ENCODE results near the gene TMPRSS3. TPM values are rescaled to one million over a fixed set of nuclear protein-coding genes. Genes with fewer than 3 reads are reported as not detected.
A peak's percentile ranks its signal among the peaks of the same experiment; 100 is the strongest.

TMPRSS3 gene
- total and polyA plus RNA-seq, 9 of the 15 experiments (the other 6 are each of a cell fraction or from before 2014, with no cell fraction given): 0.07 TPM; not detected in 8

DNA sequence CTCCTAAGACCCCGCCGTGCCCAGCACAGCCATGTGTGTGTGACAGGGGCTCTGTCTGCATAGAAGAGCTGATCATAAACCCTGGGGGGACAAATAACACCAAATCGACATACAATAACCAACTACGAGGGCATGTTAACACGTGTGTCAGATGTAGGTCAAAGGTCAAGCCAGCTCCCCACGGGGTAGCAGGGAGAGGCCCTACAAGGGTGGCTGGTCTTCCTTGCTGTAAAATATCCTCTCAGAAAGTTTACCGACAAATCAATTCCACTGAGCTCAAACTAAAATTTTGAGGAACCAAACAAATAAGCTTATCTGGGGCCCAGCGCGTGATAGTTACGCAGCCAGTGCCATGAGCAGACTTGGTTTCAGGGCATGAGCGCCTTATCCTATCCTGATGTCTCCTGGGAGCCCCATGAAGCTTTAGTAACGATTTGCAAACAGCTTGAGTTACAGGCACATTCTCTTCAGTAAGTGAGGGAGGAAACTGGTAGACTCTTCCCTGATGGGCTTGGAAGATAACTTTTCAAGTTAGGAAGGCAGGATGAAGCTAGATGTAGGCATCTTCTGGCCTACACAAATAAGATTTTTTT lies 2.7 kb upstream of the TMPRSS3 start:
- in situ Hi-C loops (cut with MboI) (no loop called here), intact Hi-C loops (cut with micrococcal nuclease) (no loop called here)
- TF ChIP-seq MTA1 (IDR thresholded peaks at IDR 0.05; ENCODE audit: borderline replicate concordance) (no peak), NR2C1 (IDR thresholded peaks at IDR 0.05) (peak; percentile 63), NR2C1 (tag; IDR thresholded peaks at IDR 0.05) (peak; percentile 70), PURB (CRISPR knock-in tag; IDR thresholded peaks at IDR 0.05; ENCODE audit: low read depth) (no peak), OTX1 (CRISPR knock-in tag; IDR thresholded peaks at IDR 0.05) (no peak), BCOR (IDR thresholded peaks at IDR 0.05) (no peak)
- TF ChIP-seq, protein P1, sequence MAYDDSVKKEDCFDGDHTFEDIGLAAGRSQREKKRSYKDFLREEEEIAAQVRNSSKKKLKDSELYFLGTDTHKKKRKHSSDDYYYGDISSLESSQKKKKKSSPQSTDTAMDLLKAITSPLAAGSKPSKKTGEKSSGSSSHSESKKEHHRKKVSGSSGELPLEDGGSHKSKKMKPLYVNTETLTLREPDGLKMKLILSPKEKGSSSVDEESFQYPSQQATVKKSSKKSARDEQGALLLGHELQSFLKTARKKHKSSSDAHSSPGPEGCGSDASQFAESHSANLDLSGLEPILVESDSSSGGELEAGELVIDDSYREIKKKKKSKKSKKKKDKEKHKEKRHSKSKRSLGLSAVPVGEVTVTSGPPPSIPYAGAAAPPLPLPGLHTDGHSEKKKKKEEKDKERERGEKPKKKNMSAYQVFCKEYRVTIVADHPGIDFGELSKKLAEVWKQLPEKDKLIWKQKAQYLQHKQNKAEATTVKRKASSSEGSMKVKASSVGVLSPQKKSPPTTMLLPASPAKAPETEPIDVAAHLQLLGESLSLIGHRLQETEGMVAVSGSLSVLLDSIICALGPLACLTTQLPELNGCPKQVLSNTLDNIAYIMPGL (CRISPR knock-in tag; IDR thresholded peaks at IDR 0.05): no peak
- Histone ChIP-seq H3K4me1 (replicated peaks in 1 of 2; ENCODE audit: control insufficient read depth in 2 of 2, insufficient read depth in 2 of 2, low read length in 2 of 2) (peaks cover 15 to 34% of the 10 kb centered on the region in 2 experiments; a peak in 4 of 5 replicates), H3K9ac (ENCODE audit: insufficient read depth in 1 of 2, low read depth in 2 of 2, low read length in 2 of 2) (no peak overlapping the region; a peak in 1 of 4 replicates), H3K27ac (ENCODE audit: extremely low read depth, low read depth, low read length) (no peak overlapping the region), H3K36me3 (ENCODE audit: control insufficient read depth, insufficient read depth, low read length) (no peaks in the 10 kb centered on the region), H2AFZ (ENCODE audit: low read depth, low read length) (peak overlapping the region; percentile 60), H3K79me2 (ENCODE audit: control insufficient read depth, insufficient read depth, low read length) (no peaks in the 10 kb centered on the region), H3K9me3 (replicated peaks; ENCODE audit: control insufficient read depth, insufficient read depth, low read depth, low read length) (no peaks in the 10 kb centered on the region), H4K20me1 (replicated peaks; ENCODE audit: control insufficient read depth, insufficient read depth, low read length) (no peaks in the 10 kb centered on the region), H3K27me3 (ENCODE audit: control insufficient read depth in 2 of 2, insufficient read depth in 2 of 2, low read length in 2 of 2) (no peaks in the 10 kb centered on the region), H3K9me1 (ENCODE audit: control insufficient read depth, insufficient read depth, low read length) (no peaks in the 10 kb centered on the region), H3K4me2 (ENCODE audit: insufficient read depth, low read length) (no peak overlapping the region), H3K4me3 (no peak overlapping the region)
- FAIRE-seq (no peak), DNase-seq (ENCODE audit: extremely low read depth in 1 of 4, low spot score in 3 of 4) (no peak), ATAC-seq (no peak)
- POLR2A ChIA-PET: interaction anchor here (0.6 kb wide), 1 partner anchor 32 kb away, joined by 3 read pairs; no protein-coding TSS in a partner anchor
- no TSS peak for BruUV-seq (replicated peaks)
- CTCF ChIA-PET (ENCODE audit: low intra/inter-chr PET ratio): no interaction called here
- WGBS (ENCODE audit: insufficient coverage, low coverage, missing lambda C conversion rate): 56% methylated on average over 12 of the region's 12 CpGs
